OCI-LY3 (cell line): ENCODE measurements around the gene LRRC56.

ENCODE experiments used
- H2AFZ ChIP-seq: fragments of 200-600, 300-600 bp; shearing (Covaris generic); 2 replicates; pipeline ENCODE4 v1.6.0; 2014; ENCODE audit warnings: antibody characterized with exemption, low read depth, low read length
- H3K27ac ChIP-seq: fragments of 200-600, 300-600 bp; sonication (generic); 2 replicates; pipeline ENCODE4 v1.5.1; 2014; ENCODE audit warnings: mild to moderate bottlenecking, low read length, moderate library complexity, mixed read lengths
- H3K27me3 ChIP-seq: fragments of 200-600, 300-600 bp; sonication (generic); 2 replicates; pipeline ENCODE4 v1.6.1; 2014; ENCODE audit warnings: low read depth, low read length, mixed read lengths
- H3K36me3 ChIP-seq: fragments of 200-600, 300-600 bp; sonication (generic); replicated peaks from 2 replicates; pipeline ENCODE3; 2014; ENCODE audit warnings: low read depth, low read length, mixed read lengths
- H3K4me1 ChIP-seq: fragments of 300-600, 200-600 bp; sonication (generic); 2 replicates; pipeline ENCODE4 v1.6.1; 2014; ENCODE audit warnings: low read length, mixed read lengths
- H3K4me2 ChIP-seq: fragments of 200-600, 300-600 bp; sonication (generic); 2 replicates; pipeline ENCODE4 v1.6.1; 2014; ENCODE audit warnings: low read length, mixed read lengths
- H3K4me3 ChIP-seq: fragments of 300-600, 200-600 bp; sonication (generic); 2 replicates; pipeline ENCODE4 v1.5.1; 2014; ENCODE audit warnings: antibody characterized with exemption, mild to moderate bottlenecking, low read length, moderate library complexity
- H3K79me2 ChIP-seq: fragments of 300-600, 200-600 bp; shearing (Covaris generic); 2 replicates; pipeline ENCODE4 v1.6.1; 2014; ENCODE audit warnings: mild to moderate bottlenecking, low read length, mixed read lengths
- H3K9ac ChIP-seq: fragments of 300-600, 200-600 bp; shearing (Covaris generic); 2 replicates; pipeline ENCODE4 v1.6.0; 2014; ENCODE audit warnings: mild to moderate bottlenecking, low read length, moderate library complexity
- H3K9me3 ChIP-seq: fragments of 200-600, 300-600 bp; shearing (Covaris generic); 2 replicates; pipeline ENCODE4 v1.6.1; 2014; ENCODE audit warnings: low read length, mixed read lengths; ENCODE audit not compliant: insufficient read depth
- H4K20me1 ChIP-seq: fragments of 200-600, 300-600 bp; sonication (generic); 2 replicates; pipeline ENCODE4 v1.6.1; 2016; ENCODE audit warnings: low read length, mixed read lengths; ENCODE audit not compliant: insufficient read depth
- CTCF ChIP-seq: fragments of 200-600, 300-600 bp; sonication (generic); IDR thresholded peaks from 2 replicates; pipeline ENCODE4 v1.5.1; 2014; ENCODE audit warnings: antibody characterized with exemption, low read length, low read depth
- EZH2phosphoT487 ChIP-seq: fragments of 200-600 bp; shearing (Covaris generic); IDR thresholded peaks from 2 replicates; pipeline ENCODE4 v1.6.1; 2018; ENCODE audit warnings: antibody characterized with exemption, mixed run types, low read depth

The LRRC56 gene

GRCh38 chr11:593347-593746, 56.0 kb downstream of the LRRC56 start:
- Histone ChIP-seq H2AFZ (no peak overlapping the region), H3K27ac (no peak overlapping the region), H3K79me2 (peaks cover 19% of the 10 kb centered on the region), H3K9ac (no peak overlapping the region), H4K20me1 (0 out of 2 replicates have a peak, but pooled peaks cover 7% of the 10 kb centered on the region), H3K36me3 (peaks cover 55% of the 10 kb centered on the region), H3K4me1 (no peaks in the 10 kb centered on the region), H3K9me3 (no peaks in the 10 kb centered on the region), H3K27me3 (no peaks in the 10 kb centered on the region), H3K4me2 (no peak overlapping the region), H3K4me3 (no peak overlapping the region)
- TF ChIP-seq EZH2phosphoT487, result no peak
- TF ChIP-seq CTCF, result no peak

DNA sequence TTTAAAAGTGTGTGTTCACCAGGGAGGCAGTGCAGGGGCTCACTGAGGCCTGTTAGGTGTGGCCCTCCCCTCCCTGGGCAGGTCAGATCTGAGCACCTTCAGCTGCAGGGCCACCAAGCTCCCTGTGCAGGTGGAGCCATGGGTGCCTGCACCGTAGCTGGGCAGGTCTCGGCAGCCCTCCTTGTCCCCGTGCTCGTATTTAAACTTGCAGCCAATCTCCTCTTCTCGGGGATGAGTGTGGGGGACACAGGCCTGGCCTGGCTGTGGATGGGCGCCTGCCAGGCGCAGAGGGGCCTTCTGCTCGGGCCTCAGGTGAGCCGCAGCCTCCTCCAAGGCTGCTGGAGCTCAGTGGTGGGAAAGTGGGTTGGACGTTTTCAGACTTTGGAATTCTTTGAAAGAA, 58.1 kb downstream of the LRRC56 start:
- H3K9ac ChIP-seq, result no peak overlapping the region
- H3K27me3 ChIP-seq, result no peaks in the 10 kb centered on the region
- H3K4me3 ChIP-seq, result no peak overlapping the region
- TF ChIP-seq CTCF (no peak), EZH2phosphoT487 (no peak)
- no peak overlapping the region for H3K4me2 ChIP-seq
- H3K27ac ChIP-seq, result no peak overlapping the region
- peaks cover 6% of the 10 kb centered on the region; the same call in 1 of the 2 replicates for H3K79me2 ChIP-seq
- no peak overlapping the region for H2AFZ ChIP-seq
- H3K4me1 ChIP-seq, result no peaks in the 10 kb centered on the region
- H4K20me1 ChIP-seq, result no peaks in the 10 kb centered on the region
- no peaks in the 10 kb centered on the region for H3K9me3 ChIP-seq
- peaks cover 51% of the 10 kb centered on the region for H3K36me3 ChIP-seq

DNA sequence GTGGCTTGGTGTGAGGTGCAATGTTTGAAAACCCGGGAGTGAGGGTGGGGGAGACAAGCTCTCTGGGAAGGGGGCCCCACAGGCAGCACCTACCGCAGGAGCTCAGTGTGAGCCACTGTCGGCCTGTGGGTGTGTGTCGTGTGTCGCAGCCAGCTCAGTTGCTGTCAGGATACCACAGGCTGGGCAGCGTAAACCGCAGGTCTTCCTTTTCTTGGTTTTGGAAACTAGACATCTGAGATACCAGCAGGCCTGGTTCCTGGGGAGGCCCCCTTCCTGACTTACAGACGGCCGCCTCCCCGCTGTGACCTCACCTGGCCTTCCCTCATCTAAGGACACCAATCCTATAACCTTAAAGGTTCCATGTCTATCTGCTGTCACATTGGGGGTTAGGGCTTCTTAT, 59.0 kb downstream of the LRRC56 start:
- Histone ChIP-seq H3K9me3 (no peaks in the 10 kb centered on the region), H3K27me3 (no peaks in the 10 kb centered on the region), H4K20me1 (no peaks in the 10 kb centered on the region), H3K4me3 (no peak overlapping the region), H2AFZ (no peak overlapping the region), H3K27ac (no peak overlapping the region), H3K79me2 (peaks cover 6% of the 10 kb centered on the region; the same call in 1 of the 2 replicates), H3K4me2 (no peak overlapping the region), H3K36me3 (peaks cover 45% of the 10 kb centered on the region), H3K4me1 (no peaks in the 10 kb centered on the region), H3K9ac (no peak overlapping the region)
- no peak for TF ChIP-seq CTCF
- no peak for TF ChIP-seq EZH2phosphoT487

DNA sequence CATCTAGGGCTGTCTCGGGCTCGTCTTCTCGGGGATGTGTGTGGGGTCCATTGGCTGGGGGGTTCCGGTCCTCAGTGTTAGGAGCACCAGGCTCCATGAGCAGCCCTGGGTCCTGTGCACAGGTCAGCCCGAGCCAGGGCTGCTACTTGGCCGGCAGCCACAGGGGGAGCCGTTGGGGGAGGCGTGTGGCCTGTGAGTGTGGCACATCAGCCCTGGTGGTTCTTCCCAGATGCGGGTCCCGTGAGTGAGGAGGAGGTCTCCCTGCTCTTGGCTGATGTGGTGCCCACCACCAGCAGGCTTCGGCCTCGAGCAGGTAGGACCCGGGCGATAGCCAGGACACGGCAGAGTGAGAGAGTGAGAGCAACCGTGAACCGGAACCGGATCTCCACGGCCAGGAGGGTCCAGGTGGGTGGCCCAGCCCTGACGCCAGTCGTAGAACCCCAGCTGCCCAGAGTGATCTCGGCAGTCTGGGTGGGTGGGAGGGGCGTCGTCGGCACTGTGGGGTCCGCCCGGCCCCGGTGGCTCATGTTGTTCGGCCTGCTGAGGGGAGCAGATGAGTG, 59.9 kb downstream of the LRRC56 start:
- no peak overlapping the region for H2AFZ ChIP-seq
- no peaks in the 10 kb centered on the region for H3K27me3 ChIP-seq
- peaks cover 6% of the 10 kb centered on the region; the same call in 1 of the 2 replicates for H3K79me2 ChIP-seq
- no peaks in the 10 kb centered on the region for H3K4me1 ChIP-seq
- no peak overlapping the region for H3K4me3 ChIP-seq
- TF ChIP-seq EZH2phosphoT487 (no peak), CTCF (no peak)
- no peak overlapping the region for H3K9ac ChIP-seq
- H3K9me3 ChIP-seq, result no peaks in the 10 kb centered on the region
- H3K4me2 ChIP-seq, result no peak overlapping the region
- no peak overlapping the region for H3K27ac ChIP-seq
- peaks cover 52% of the 10 kb centered on the region for H3K36me3 ChIP-seq
- H4K20me1 ChIP-seq, result no peaks in the 10 kb centered on the region
